ENCODE data around the gene DCBLD1.

The DCBLD1 gene

GRCh38 chr6:117518870-117519269 is 36.4 kb downstream of the DCBLD1 start:
- no peak overlapping the region for H3K4me3 ChIP-seq (ENCODE audit: low read depth, low read length)
- DNase-seq (ENCODE audit: low read depth, low spot score) = no peak
- TF ChIP-seq, protein P1, sequence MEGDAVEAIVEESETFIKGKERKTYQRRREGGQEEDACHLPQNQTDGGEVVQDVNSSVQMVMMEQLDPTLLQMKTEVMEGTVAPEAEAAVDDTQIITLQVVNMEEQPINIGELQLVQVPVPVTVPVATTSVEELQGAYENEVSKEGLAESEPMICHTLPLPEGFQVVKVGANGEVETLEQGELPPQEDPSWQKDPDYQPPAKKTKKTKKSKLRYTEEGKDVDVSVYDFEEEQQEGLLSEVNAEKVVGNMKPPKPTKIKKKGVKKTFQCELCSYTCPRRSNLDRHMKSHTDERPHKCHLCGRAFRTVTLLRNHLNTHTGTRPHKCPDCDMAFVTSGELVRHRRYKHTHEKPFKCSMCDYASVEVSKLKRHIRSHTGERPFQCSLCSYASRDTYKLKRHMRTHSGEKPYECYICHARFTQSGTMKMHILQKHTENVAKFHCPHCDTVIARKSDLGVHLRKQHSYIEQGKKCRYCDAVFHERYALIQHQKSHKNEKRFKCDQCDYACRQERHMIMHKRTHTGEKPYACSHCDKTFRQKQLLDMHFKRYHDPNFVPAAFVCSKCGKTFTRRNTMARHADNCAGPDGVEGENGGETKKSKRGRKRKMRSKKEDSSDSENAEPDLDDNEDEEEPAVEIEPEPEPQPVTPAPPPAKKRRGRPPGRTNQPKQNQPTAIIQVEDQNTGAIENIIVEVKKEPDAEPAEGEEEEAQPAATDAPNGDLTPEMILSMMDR (IDR thresholded peaks at IDR 0.05; ENCODE audit: low read depth, low read length) = no peak
- in situ Hi-C loops (cut with HindIII; ENCODE audit: low sequenced_read_pairs) = no loop called here

GRCh38 chr6:117520603-117521395 is 38.3 kb downstream of the DCBLD1 start:
- no peak for DNase-seq (ENCODE audit: low read depth, low spot score)
- no peak overlapping the region for H3K4me3 ChIP-seq (ENCODE audit: low read depth, low read length)
- TF ChIP-seq, protein P1 (IDR thresholded peaks at IDR 0.05; ENCODE audit: low read depth, low read length) = no peak
- in situ Hi-C loops (cut with HindIII; ENCODE audit: low sequenced_read_pairs) = no loop called here

- no peak overlapping the region for H3K4me3 ChIP-seq (ENCODE audit: low read depth, low read length)
- in situ Hi-C loops (cut with HindIII; ENCODE audit: low sequenced_read_pairs) = no loop called here
- DNase-seq (ENCODE audit: low read depth, low spot score) = no peak
- TF ChIP-seq, protein P1 (IDR thresholded peaks at IDR 0.05; ENCODE audit: low read depth, low read length) = no peak
Measured at GRCh38 chr6:117521791-117522502, 39.5 kb downstream of the DCBLD1 start.

DNA sequence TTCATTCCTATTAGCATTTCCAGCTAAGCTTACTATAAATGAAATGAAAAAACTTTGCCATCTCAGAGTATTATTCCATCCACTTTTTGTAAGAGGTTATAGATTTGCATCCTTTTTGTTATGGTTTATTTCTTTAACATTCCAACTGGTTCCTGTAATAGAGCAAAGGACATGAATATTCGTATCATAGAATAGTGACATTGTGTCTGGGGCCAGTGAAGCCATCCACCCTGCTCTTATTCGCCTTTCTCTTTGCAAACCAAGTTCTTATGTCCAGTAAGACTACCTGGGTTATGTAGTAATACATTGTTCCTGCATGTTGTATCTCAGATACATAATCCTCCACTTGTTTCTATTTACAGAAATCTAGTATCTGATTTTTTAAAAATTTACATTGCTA is 43.1 kb downstream of the DCBLD1 start:
- no peak overlapping the region for H3K4me3 ChIP-seq (ENCODE audit: low read depth, low read length)
- no peak for DNase-seq (ENCODE audit: low read depth, low spot score)
- TF ChIP-seq, protein P1 (IDR thresholded peaks at IDR 0.05; ENCODE audit: low read depth, low read length) = no peak
- in situ Hi-C loops (cut with HindIII; ENCODE audit: low sequenced_read_pairs) = no loop called here

- TF ChIP-seq, protein P1 (IDR thresholded peaks at IDR 0.05; ENCODE audit: low read depth, low read length) = no peak
- DNase-seq (ENCODE audit: low read depth, low spot score) = no peak
- in situ Hi-C loops (cut with HindIII; ENCODE audit: low sequenced_read_pairs) = no loop called here
- H3K4me3 ChIP-seq (ENCODE audit: low read depth, low read length) = no peak overlapping the region
Measured at GRCh38 chr6:117530467-117531242, 48.2 kb downstream of the DCBLD1 start.

GRCh38 chr6:117531346-117531745 is 48.9 kb downstream of the DCBLD1 start:
- H3K4me3 ChIP-seq (ENCODE audit: low read depth, low read length) = no peak overlapping the region
- TF ChIP-seq, protein P1 (IDR thresholded peaks at IDR 0.05; ENCODE audit: low read depth, low read length) = no peak
- peak; percentile 56 for DNase-seq (ENCODE audit: low read depth, low spot score)
- in situ Hi-C loops (cut with HindIII; ENCODE audit: low sequenced_read_pairs) = no loop called here
